GM12878 (cell line): Measurements from ENCODE around the gene TREML2. TPM values are rescaled to one million over a fixed set of nuclear protein-coding genes. Genes with fewer than 3 reads are reported as not detected.

ENCODE experiments used
- ATAC-seq: fragments of 200-7000 bp; cut with Tn5 transposase; 3 replicates; pipeline ENCODE4 v1.9.1; 2020; ENCODE audit warnings: mild to moderate bottlenecking, moderate library complexity
- BruUV-seq: library from RNA; stranded (reverse); fragments of 400-500 nt; replicated peaks from 2 replicates; lab custom pipeline; 2021; lab: Mats Ljungman, UMichigan
- CTCF ChIA-PET: fragments of 300-600 bp; sonication (Branson Sonifier 250); formaldehyde crosslinking; extraction: SDS; loops from one replicate; lab custom pipeline; 2021; ENCODE audit warnings: inconsistent platforms; lab: Yijun Ruan, JAX
- POLR2A ChIA-PET: fragments of 350-600 bp; formaldehyde crosslinking; extraction: SDS; loops from one replicate; lab custom pipeline; 2021; ENCODE audit warnings: inconsistent platforms; lab: Charles Lee
- RAD21 ChIA-PET: fragments of 300-600 bp; sonication (Branson Sonifier 250); formaldehyde crosslinking; loops from one replicate; lab custom pipeline; 2023; ENCODE audit warnings: antibody characterized with exemption; ENCODE audit not compliant: unreplicated experiment; lab: Charles Lee
- SMC1A ChIA-PET: fragments of 300-600 bp; sonication (Branson Sonifier 250); formaldehyde crosslinking; loops from one replicate; lab custom pipeline; 2023; ENCODE audit not compliant: unreplicated experiment, uncharacterized antibody; lab: Charles Lee
- DNase-seq: peaks from one replicate; pipeline ENCODE4 v3.0.0-alpha.2; 2011; ENCODE audit warnings: low read depth, low spot score
- FAIRE-seq: peaks from 3 replicates; lab custom pipeline; 2011; peaks lifted over from hg19 to GRCh38; lab: Jason Lieb, UNC
- H2AFZ ChIP-seq: 2 replicates; pipeline ENCODE4 v1.6.0; 2011; ENCODE audit warnings: low read depth, low read length, control low read depth; ENCODE audit not compliant: control insufficient read depth
- H3K27ac ChIP-seq: 2 replicates; pipeline ENCODE4 v1.5.1; 2011; ENCODE audit warnings: control low read depth; ENCODE audit not compliant: control insufficient read depth, insufficient read depth
- H3K27me3 ChIP-seq, 2 experiments: replicated peaks in 1 of 2; 2 replicates each; pipeline versions ENCODE4 v1.6.0 to v1.6.1; 2011; ENCODE audit warnings: low read length in 1 of 2; ENCODE audit not compliant: control insufficient read depth in 2 of 2, insufficient read depth in 2 of 2
- H3K36me3 ChIP-seq, 2 experiments: 2 replicates each; pipeline ENCODE4 v1.5.1; 2011; ENCODE audit warnings: low read length in 1 of 2; ENCODE audit not compliant: control insufficient read depth in 2 of 2, insufficient read depth in 2 of 2
- H3K4me1 ChIP-seq: 2 replicates; pipeline ENCODE4 v1.6.1; 2011; ENCODE audit warnings: mild to moderate bottlenecking, low read length, moderate library complexity, mixed read lengths; ENCODE audit not compliant: control insufficient read depth, insufficient read depth
- H3K4me2 ChIP-seq: 2 replicates; pipeline ENCODE4 v1.6.0; 2011; ENCODE audit warnings: control low read depth; ENCODE audit not compliant: control insufficient read depth, insufficient read depth
- H3K4me3 ChIP-seq: fragments of 200-600 bp; sonication (generic); 2 replicates; pipeline ENCODE4 v1.5.1; 2016
- H3K79me2 ChIP-seq: 2 replicates; pipeline ENCODE4 v1.6.0; 2011; ENCODE audit warnings: low read length; ENCODE audit not compliant: control insufficient read depth, insufficient read depth
- H3K9ac ChIP-seq: 2 replicates; pipeline ENCODE4 v1.8.0; 2011; ENCODE audit warnings: low read length, control low read depth, mixed read lengths; ENCODE audit not compliant: control insufficient read depth, insufficient read depth
- H3K9me3 ChIP-seq: replicated peaks from 3 replicates; pipeline ENCODE4 v1.5.1; 2011; ENCODE audit warnings: mild to moderate bottlenecking, low read length; ENCODE audit not compliant: control insufficient read depth, insufficient read depth
- H4K20me1 ChIP-seq: 2 replicates; pipeline ENCODE4 v1.6.0; 2011; ENCODE audit not compliant: control insufficient read depth, insufficient read depth
- ESRRA ChIP-seq: IDR thresholded peaks from 2 replicates; pipeline ENCODE4 v1.6.1; 2012; ENCODE audit warnings: mild to moderate bottlenecking, low read length, improper control_type of control experiment
- POLR2AphosphoS5 ChIP-seq: IDR thresholded peaks from 2 replicates; pipeline ENCODE4 v1.6.1; 2011; ENCODE audit warnings: mild to moderate bottlenecking, low read length, inconsistent platforms
- RBBP5 ChIP-seq: fragments of 200-600 bp; sonication (generic); conservative IDR thresholded peaks from 2 replicates; pipeline ENCODE4 v1.6.1; 2016
- SRF ChIP-seq, 2 experiments: IDR thresholded peaks; 2 replicates each; pipeline ENCODE4 v1.6.1; 2011; ENCODE audit warnings: low read depth in 2 of 2, low read length in 2 of 2, mild to moderate bottlenecking in 1 of 2, moderate library complexity in 1 of 2
- WGBS: methylation state at CpG from one replicate; pipeline ENCODE4 v1.1.6; 2016; ENCODE audit warnings: low lambda C conversion rate; ENCODE audit not compliant: insufficient replicate concordance, insufficient coverage; ENCODE audit errors: missing lambda C conversion rate; 5-methylcytosine and 5-hydroxymethylcytosine counted together
- in situ Hi-C: fragments of 300-500 bp; cut with MboI; formaldehyde crosslinking; loops from 9 replicates; pipeline ENCODE4 v1.14.3; 2018; ENCODE audit warnings: mixed read lengths
- intact Hi-C: fragments of 100-400 bp; cut with micrococcal nuclease; formaldehyde crosslinking; loops from one replicate; pipeline ENCODE4 v1.14.2; 2022; ENCODE audit not compliant: unreplicated experiment
- polyA plus RNA-seq, 11 experiments: library from polyadenylated mRNA; depleted of rRNA in 4 of 11; unstranded in 6 of 11; stranded (reverse) in 5 of 11; fragments of >200 nt; fragmentation: Nextera tagmentation in 4 of 11; fragmentation: Illumina TruSeq in 1 of 11; extraction: Ambion mirVana in 4 of 11; extraction: Trizol in 1 of 11; gene quantifications; 1 replicate in 1 of 11; 2 replicates in 10 of 11; pipeline versions ENCODE4 v1.2.1 to v1.2.3, GENCODE V29; 2011 to 2016; ENCODE audit warnings: inconsistent platforms in 2 of 11, missing spikeins in 2 of 11, low read depth in 1 of 11
- total RNA-seq, 4 experiments: library from RNA; depleted of rRNA in 3 of 4; stranded (reverse); fragments of >200 nt in 3 of 4; fragmentation: Illumina TruSeq in 1 of 4; extraction: Trizol in 1 of 4; gene quantifications; 2 replicates each; pipeline versions ENCODE4 v1.2.1 to v1.2.3, GENCODE V29; 2013 to 2021
- TF ChIP-seq, protein P1 (sequence below): IDR thresholded peaks from 2 replicates; pipeline ENCODE4 v1.6.1; 2012; ENCODE audit warnings: low read depth, low read length, improper control_type of control experiment
- TF ChIP-seq, protein P2 (sequence below): fragments of 450-650 bp; IDR thresholded peaks from 2 replicates; pipeline ENCODE4 v1.6.1; 2016; ENCODE audit warnings: mild to moderate bottlenecking, moderate library complexity, borderline replicate concordance

Gene TREML2
- total and polyA plus RNA-seq, 10 of the 15 experiments (the other 5 are each of a cell fraction or from before 2014, with no cell fraction given), result 0.49 to 9.1 (median 7.3) TPM

DNA sequence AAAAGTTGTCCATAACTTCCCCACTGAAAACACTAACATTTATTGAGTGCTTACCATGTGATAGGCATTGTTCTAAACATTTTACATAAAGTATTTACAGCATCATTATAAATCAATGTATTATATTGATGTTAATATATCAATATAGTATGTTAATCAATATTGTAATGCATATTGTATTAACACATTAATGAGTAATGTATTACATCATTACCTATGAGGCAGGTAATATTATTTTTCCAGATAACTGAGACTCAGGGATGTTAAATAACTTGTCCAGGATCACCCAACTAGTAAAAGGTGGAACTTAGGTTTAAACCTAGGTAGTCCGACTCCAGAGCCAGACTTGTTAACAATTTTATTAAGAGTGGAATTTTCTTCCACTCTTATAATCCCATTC is 25.9 kb downstream of the TREML2 start:
- Histone ChIP-seq H2AFZ (no peak overlapping the region), H3K36me3 (no peaks in the 10 kb centered on the region), H3K9me3 (no peaks in the 10 kb centered on the region), H3K9ac (no peak overlapping the region), H3K4me1 (no peaks in the 10 kb centered on the region), H4K20me1 (no peaks in the 10 kb centered on the region), H3K79me2 (no peaks in the 10 kb centered on the region), H3K4me2 (no peak overlapping the region), H3K4me3 (no peak overlapping the region), H3K27me3 (no peaks in the 10 kb centered on the region), H3K27ac (no peak overlapping the region)
- FAIRE-seq, result peak; percentile 41
- RAD21 ChIA-PET, result no interaction called here
- SMC1A ChIA-PET, result no interaction called here
- in situ Hi-C loops, result no loop called here
- TF ChIP-seq, protein P1, sequence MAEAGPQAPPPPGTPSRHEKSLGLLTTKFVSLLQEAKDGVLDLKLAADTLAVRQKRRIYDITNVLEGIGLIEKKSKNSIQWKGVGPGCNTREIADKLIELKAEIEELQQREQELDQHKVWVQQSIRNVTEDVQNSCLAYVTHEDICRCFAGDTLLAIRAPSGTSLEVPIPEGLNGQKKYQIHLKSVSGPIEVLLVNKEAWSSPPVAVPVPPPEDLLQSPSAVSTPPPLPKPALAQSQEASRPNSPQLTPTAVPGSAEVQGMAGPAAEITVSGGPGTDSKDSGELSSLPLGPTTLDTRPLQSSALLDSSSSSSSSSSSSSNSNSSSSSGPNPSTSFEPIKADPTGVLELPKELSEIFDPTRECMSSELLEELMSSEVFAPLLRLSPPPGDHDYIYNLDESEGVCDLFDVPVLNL, result no peak
- TF ChIP-seq RBBP5 (no peak), ESRRA (no peak), SRF (IDR thresholded peaks at IDR 0.05; ENCODE audit: low read depth in 2 of 2, low read length in 2 of 2) (no peak), POLR2AphosphoS5 (no peak)
- TF ChIP-seq, protein P2, sequence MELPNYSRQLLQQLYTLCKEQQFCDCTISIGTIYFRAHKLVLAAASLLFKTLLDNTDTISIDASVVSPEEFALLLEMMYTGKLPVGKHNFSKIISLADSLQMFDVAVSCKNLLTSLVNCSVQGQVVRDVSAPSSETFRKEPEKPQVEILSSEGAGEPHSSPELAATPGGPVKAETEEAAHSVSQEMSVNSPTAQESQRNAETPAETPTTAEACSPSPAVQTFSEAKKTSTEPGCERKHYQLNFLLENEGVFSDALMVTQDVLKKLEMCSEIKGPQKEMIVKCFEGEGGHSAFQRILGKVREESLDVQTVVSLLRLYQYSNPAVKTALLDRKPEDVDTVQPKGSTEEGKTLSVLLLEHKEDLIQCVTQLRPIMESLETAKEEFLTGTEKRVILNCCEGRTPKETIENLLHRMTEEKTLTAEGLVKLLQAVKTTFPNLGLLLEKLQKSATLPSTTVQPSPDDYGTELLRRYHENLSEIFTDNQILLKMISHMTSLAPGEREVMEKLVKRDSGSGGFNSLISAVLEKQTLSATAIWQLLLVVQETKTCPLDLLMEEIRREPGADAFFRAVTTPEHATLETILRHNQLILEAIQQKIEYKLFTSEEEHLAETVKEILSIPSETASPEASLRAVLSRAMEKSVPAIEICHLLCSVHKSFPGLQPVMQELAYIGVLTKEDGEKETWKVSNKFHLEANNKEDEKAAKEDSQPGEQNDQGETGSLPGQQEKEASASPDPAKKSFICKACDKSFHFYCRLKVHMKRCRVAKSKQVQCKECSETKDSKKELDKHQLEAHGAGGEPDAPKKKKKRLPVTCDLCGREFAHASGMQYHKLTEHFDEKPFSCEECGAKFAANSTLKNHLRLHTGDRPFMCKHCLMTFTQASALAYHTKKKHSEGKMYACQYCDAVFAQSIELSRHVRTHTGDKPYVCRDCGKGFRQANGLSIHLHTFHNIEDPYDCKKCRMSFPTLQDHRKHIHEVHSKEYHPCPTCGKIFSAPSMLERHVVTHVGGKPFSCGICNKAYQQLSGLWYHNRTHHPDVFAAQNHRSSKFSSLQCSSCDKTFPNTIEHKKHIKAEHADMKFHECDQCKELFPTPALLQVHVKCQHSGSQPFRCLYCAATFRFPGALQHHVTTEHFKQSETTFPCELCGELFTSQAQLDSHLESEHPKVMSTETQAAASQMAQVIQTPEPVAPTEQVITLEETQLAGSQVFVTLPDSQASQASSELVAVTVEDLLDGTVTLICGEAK, result no peak
- CTCF ChIA-PET, result no interaction called here
- no peak for ATAC-seq
- 30% methylated on average over 1 of the region's 1 CpG for WGBS
- no peak for DNase-seq
- POLR2A ChIA-PET, result no interaction called here
- BruUV-seq, result no TSS peak
- intact Hi-C loops, result no loop called here
